ENCODE data around the gene CNST.
"Not testable (repeated sequence)": the region's sequence is repeated elsewhere in the genome, so short reads cannot be mapped to it uniquely, and the experiment has no call there.

The CNST gene

DNA sequence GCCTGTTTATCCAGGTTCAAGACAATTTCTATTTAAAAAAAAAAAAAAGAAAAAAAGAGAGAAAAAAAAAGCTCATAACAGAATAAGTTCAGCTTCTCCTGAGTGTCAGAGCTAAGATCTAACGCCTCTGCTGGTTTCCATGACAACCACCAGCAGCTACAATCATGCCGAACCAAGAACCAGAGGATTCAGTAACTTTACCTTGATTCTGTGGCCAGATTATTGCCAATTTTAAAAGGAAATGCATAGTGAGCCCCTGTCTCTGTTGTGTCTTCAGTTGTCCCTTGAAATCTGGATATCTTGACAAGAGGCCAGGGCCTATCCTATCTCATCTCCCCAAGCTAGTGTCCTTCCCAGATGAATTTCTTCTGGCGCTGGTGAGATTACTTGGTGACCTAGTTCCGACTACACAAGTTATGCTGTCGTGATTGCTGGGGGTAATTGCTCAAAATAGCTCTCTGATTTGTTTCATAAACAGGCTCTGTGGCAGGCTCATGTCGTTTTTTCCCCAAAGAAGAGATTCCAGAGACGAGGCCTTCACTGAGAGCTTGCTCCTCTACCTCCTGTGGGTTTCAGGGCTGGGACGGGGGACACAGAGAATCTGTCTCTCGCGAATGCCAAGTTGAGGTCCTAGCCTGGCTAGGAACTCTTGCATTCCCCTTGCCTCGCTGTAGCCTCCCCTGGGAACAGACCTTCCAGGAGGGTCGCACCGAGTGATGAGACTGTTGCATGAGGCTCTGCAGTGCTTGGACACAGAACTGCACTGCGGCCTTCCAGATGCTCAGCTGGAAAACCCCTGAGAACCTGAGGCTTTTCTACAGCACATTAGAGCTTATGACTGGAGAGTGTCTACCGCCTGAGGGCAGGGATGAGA lies 125.6 kb downstream of the CNST start:
- POLR2A ChIA-PET, result no interaction called here
- H3K4me3 ChIP-seq (ENCODE audit: low read depth, low read length), result no peak overlapping the region
- CTCF ChIA-PET, result interaction anchor here (0.9 to 4.4 kb wide), 9 partner anchors 12 to 72 kb away, joined by 3 to 79 read pairs (median 5); partner anchors contain the start of gene SCCPDH
- TF ChIP-seq, protein P1, sequence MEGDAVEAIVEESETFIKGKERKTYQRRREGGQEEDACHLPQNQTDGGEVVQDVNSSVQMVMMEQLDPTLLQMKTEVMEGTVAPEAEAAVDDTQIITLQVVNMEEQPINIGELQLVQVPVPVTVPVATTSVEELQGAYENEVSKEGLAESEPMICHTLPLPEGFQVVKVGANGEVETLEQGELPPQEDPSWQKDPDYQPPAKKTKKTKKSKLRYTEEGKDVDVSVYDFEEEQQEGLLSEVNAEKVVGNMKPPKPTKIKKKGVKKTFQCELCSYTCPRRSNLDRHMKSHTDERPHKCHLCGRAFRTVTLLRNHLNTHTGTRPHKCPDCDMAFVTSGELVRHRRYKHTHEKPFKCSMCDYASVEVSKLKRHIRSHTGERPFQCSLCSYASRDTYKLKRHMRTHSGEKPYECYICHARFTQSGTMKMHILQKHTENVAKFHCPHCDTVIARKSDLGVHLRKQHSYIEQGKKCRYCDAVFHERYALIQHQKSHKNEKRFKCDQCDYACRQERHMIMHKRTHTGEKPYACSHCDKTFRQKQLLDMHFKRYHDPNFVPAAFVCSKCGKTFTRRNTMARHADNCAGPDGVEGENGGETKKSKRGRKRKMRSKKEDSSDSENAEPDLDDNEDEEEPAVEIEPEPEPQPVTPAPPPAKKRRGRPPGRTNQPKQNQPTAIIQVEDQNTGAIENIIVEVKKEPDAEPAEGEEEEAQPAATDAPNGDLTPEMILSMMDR (IDR thresholded peaks at IDR 0.05; ENCODE audit: insufficient read depth, low read length, missing control alignments), result no peak
- no peak for DNase-seq (ENCODE audit: low read depth, low spot score)

DNA sequence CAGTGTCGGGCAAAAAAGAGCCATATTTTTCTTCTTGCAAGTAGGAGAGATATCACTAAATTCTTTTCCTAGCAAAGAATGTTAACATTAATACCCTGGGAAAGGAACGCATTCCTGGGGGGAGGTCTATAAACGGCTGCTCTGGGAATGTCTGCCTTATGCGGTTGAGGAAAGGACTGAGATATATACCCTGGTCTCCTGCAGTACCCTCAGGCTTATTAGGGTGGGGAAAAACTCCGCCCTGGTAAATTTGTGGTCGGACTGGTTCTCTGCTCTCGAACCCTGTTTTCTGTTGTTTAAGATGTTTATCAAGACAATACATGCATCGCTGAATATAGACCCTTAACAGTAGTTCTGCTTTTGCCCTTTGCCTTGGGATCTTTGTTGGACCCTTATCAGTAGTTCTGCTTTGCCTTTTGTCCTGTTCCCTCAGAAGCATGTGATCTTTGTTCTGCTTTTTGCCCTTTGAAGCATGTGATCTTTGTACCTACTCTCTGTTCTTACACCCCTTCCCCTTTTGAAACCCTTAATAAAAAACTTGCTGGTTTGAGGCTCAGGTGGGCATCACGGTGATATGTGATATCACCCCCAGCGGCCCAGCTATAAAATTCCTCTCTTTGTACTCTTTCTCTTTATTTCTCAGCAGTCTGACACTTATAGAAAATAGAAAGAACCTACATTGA lies 128.1 kb downstream of the CNST start:
- POLR2A ChIA-PET; DNase-seq (ENCODE audit: low read depth, low spot score); H3K4me3 ChIP-seq (ENCODE audit: low read depth, low read length): not testable (repeated sequence)
- CTCF ChIA-PET, result interaction anchor here (1.7 to 4.1 kb wide), 4 partner anchors 10 to 202 kb away, joined by 4 to 14 read pairs (median 4); no protein-coding TSS in a partner anchor

DNA sequence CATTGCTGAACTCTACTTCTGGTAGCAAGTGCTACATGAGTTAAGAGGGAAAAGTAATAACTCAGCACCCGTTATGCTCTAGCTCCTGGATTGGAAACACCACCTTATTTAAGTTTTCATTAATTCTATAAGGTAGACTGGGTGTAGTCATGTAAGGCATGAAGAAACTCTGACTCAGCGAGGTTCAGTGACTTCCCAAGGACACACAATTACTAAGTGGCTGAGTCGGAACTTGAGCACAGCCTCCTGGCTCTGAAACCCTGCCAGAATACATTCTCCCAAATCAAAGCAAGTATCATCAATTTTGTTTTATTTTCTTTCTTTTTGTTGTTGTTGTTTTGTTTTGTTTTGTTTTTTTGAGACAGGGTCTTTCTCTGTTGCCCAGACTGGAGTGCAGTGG lies 128.9 kb downstream of the CNST start:
- TF ChIP-seq, protein P1 (IDR thresholded peaks at IDR 0.05; ENCODE audit: insufficient read depth, low read length, missing control alignments), result no peak
- no peak for DNase-seq (ENCODE audit: low read depth, low spot score)
- no peak overlapping the region for H3K4me3 ChIP-seq (ENCODE audit: low read depth, low read length)
- ChIA-PET CTCF (interaction anchor here (0.8 to 4.1 kb wide), 12 partner anchors 9 to 202 kb away, joined by 3 to 14 read pairs (median 4); partner anchors contain the start of gene SCCPDH), POLR2A (no interaction called here)

DNA sequence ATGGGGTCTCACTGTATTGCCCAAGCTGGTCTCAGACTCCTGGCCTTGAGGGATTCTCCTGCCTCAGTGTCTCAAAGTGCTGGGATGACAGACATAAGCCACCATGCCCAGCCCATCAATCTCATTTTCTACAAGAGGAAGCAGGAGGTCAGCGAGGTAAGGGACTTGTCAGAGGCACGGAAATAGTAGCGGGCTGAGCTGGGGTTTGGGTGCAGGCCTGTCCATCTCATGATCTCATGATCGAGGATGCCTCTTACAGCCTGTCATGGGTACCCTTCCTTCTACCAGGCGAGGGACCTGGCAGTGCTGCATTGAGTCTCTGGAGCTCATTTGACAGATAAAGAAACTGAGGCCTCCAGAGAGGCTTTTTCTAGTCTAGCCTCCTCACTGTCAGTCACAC lies 129.4 kb downstream of the CNST start:
- no peak for DNase-seq (ENCODE audit: low read depth, low spot score)
- CTCF ChIA-PET, result interaction anchor here (0.8 to 4.1 kb wide), 15 partner anchors 10 to 203 kb away, joined by 3 to 14 read pairs (median 4); partner anchors contain the start of gene SCCPDH
- TF ChIP-seq, protein P1 (IDR thresholded peaks at IDR 0.05; ENCODE audit: insufficient read depth, low read length, missing control alignments), result no peak
- POLR2A ChIA-PET, result no interaction called here
- no peak overlapping the region for H3K4me3 ChIP-seq (ENCODE audit: low read depth, low read length)

DNA sequence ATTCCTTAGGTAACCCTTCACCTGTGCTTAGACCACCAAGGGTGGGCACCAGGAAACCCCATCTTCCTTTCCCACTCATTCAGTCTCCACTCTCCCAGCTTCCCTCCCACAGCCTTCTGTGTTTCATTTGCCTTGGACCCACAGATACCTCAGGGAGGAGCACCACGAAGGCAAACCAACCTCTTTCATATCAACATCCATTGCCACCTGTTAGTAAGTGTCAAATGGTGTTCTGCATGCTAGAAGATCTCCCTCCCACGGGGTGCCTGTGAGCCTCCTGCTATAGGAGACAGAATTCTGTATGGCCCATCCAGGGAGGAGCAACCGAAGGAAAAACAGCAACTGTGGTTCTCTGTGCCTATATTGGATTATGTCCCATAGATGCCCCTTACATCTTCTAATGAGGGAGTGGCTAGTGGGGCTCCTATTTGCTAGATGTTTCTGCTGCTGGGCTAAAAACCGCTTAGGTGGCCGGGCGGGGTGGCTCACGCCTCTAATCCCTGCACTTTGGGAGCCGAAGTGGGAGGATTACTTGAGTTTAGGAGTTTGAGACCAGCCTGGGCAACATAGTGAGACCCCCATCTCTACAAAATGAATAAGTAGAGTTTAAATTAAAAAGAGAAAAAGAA lies 132.3 kb downstream of the CNST start:
- POLR2A ChIA-PET, result no interaction called here

DNA sequence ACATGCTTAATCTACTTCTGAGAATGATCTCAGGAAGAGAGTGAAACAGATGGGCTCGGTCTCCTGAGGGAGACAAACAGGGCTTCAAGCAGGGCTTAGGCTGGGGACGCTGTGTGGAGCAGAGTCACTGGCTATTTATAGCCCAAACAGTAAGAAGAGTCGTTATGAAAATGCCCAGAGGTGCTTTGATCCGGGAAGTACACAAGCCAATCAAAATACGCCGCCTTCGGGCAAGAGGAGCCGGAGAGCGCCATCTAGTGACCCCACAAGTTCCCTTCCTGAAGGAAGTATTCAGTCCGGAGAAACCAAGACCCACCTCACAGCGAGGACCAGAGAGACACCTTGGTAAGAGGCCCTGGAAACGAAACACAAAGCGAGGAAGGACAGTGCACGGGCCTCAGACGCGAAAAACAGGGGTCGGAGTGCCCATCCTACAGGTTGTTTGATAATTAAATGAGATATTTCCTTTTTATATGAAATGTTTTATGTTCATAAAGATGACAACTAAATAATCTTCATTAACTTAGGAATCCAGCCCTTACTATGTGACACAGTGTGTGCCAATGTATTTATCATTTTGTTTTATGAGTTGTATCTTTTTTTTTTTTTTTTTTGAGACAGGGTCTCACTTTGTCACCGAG lies 133.0 kb downstream of the CNST start:
- H3K4me3 ChIP-seq (ENCODE audit: low read depth, low read length), result peak overlapping the region; percentile 36
- ChIA-PET POLR2A (no interaction called here), CTCF (interaction anchor here (1.0 to 1.9 kb wide), 3 partner anchors 10 to 206 kb away, joined by 3 to 17 read pairs (median 10); no protein-coding TSS in a partner anchor)
- TF ChIP-seq, protein P1 (IDR thresholded peaks at IDR 0.05; ENCODE audit: insufficient read depth, low read length, missing control alignments), result peak; percentile 75
- peak; percentile 89 for DNase-seq (ENCODE audit: low read depth, low spot score)

More for the DNA sequence above, 132.3 kb downstream of the CNST start:
- CTCF ChIA-PET, result interaction anchor here (0.9 to 4.1 kb wide), 3 partner anchors 9 to 200 kb away, joined by 3 to 14 read pairs (median 9); no protein-coding TSS in a partner anchor
- DNase-seq (ENCODE audit: low read depth, low spot score), result no peak
- H3K4me3 ChIP-seq (ENCODE audit: low read depth, low read length), result peak overlapping the region; percentile 36
- TF ChIP-seq, protein P1 (IDR thresholded peaks at IDR 0.05; ENCODE audit: insufficient read depth, low read length, missing control alignments), result no peak

All from AG04449 (cell line).